B cell (primary cell): ENCODE results near the gene PRUNE2. TPM values are rescaled to one million over a fixed set of nuclear protein-coding genes. Genes with fewer than 3 reads are reported as not detected.

Experiments used
- ATAC-seq: fragments of 200-7000 bp; cut with Tn5 transposase; one replicate; pipeline ENCODE4 v1.10.0; 2021; ENCODE audit warnings: low read depth, mild to moderate bottlenecking, moderate number of reproducible peaks, moderate library complexity
- CTCF ChIA-PET: fragments of 350-600 bp; sonication (Branson Sonifier 250); formaldehyde crosslinking; loops from one replicate; lab custom pipeline; 2021; ENCODE audit warnings: antibody characterized with exemption, inconsistent platforms; lab: Charles Lee
- POLR2A ChIA-PET: fragments of 350-600 bp; sonication (Branson Sonifier 250); formaldehyde crosslinking; loops from one replicate; lab custom pipeline; 2021; ENCODE audit warnings: antibody characterized with exemption; lab: Charles Lee
- DNase-seq: peaks from one replicate; pipeline ENCODE4 v3.0.0; 2013
- H2AFZ ChIP-seq: 2 replicates; pipeline ENCODE4 v1.6.1; 2012; ENCODE audit warnings: mild to moderate bottlenecking, low read depth, low read length; ENCODE audit not compliant: insufficient read depth, poor library complexity, severe bottlenecking
- H3K27ac ChIP-seq, 2 donors: 1 replicate in 1 of 2; 2 replicates in 1 of 2; pipeline ENCODE4 v1.5.1; 2012 to 2013; ENCODE audit warnings: low read length in 2 of 2, mild to moderate bottlenecking in 2 of 2, moderate library complexity in 1 of 2
- H3K27me3 ChIP-seq, 4 experiments: fragments of 200-600 bp in 1 of 4; sonication (generic) in 1 of 4; replicated peaks in 1 of 4; 1 replicate in 2 of 4; 2 replicates in 2 of 4; pipeline versions ENCODE4 v1.6.1 to v1.7.0; 2013 to 2016; ENCODE audit warnings: low read length in 3 of 4, mild to moderate bottlenecking in 2 of 4, mixed read lengths in 1 of 4, moderate library complexity in 1 of 4; ENCODE audit not compliant: insufficient read depth in 4 of 4, control insufficient read depth in 3 of 4; ENCODE audit errors: control extremely low read depth in 1 of 4
- H3K36me3 ChIP-seq, 2 experiments: replicated peaks in 1 of 2; 1 replicate in 1 of 2; 2 replicates in 1 of 2; pipeline versions ENCODE4 v1.6.1 to v1.7.1; 2013; ENCODE audit warnings: low read length in 1 of 2; ENCODE audit not compliant: insufficient read depth in 2 of 2, control insufficient read depth in 1 of 2; ENCODE audit errors: control extremely low read depth in 1 of 2, extremely low read depth in 1 of 2
- H3K4me1 ChIP-seq, 2 donors: fragments of 200-600 bp in 1 of 2; sonication (generic) in 1 of 2; 1 replicate in 1 of 2; 2 replicates in 1 of 2; pipeline versions ENCODE4 v1.5.1 to v1.6.1; 2013 to 2017; ENCODE audit warnings: low read length in 2 of 2; ENCODE audit not compliant: control insufficient read depth in 2 of 2, insufficient read depth in 2 of 2
- H3K4me2 ChIP-seq: replicated peaks from 2 replicates; pipeline ENCODE3; 2012; ENCODE audit warnings: mild to moderate bottlenecking, low read depth, low read length; ENCODE audit not compliant: poor library complexity, severe bottlenecking
- H3K4me3 ChIP-seq, 5 experiments: fragments of 200-600 bp in 1 of 5; sonication (generic) in 1 of 5; 1 replicate in 3 of 5; 2 replicates in 2 of 5; pipeline versions ENCODE4 v1.5.1 to v1.7.0; 2011 to 2016; ENCODE audit warnings: low read length in 4 of 5, mild to moderate bottlenecking in 4 of 5, low read depth in 2 of 5, control low read depth in 1 of 5, moderate library complexity in 1 of 5; ENCODE audit not compliant: insufficient read depth in 1 of 5; ENCODE audit errors: control extremely low read depth in 1 of 5, extremely low read depth in 1 of 5
- H3K79me2 ChIP-seq: fragments of 200-600 bp; sonication (generic); one replicate; pipeline ENCODE4 v1.6.0; 2016; ENCODE audit warnings: low read length; ENCODE audit not compliant: control insufficient read depth, insufficient read depth
- H3K9ac ChIP-seq: fragments of 200-600 bp; sonication (generic); 2 replicates; pipeline ENCODE4 v1.6.1; 2017; ENCODE audit warnings: mild to moderate bottlenecking, low read length, moderate library complexity
- H3K9me3 ChIP-seq, 3 donors: one replicate each; pipeline versions ENCODE4 v1.6.1 to v1.7.1; 2013; ENCODE audit warnings: low read length in 2 of 3; ENCODE audit not compliant: control insufficient read depth in 2 of 3, insufficient read depth in 1 of 3; ENCODE audit errors: control extremely low read depth in 1 of 3
- H4K20me1 ChIP-seq: 2 replicates; pipeline ENCODE4 v1.6.0; 2012; ENCODE audit warnings: mild to moderate bottlenecking, low read length; ENCODE audit not compliant: insufficient read depth, control insufficient read depth, poor library complexity, severe bottlenecking
- H3K27ac Mint-ChIP-seq: one replicate; pipeline ENCODE4 v1.8.0; 2021; ENCODE audit warnings: mixed read lengths
- H3K27me3 Mint-ChIP-seq: one replicate; pipeline ENCODE4 v1.8.0; 2021; ENCODE audit warnings: mixed read lengths
- H3K4me1 Mint-ChIP-seq: one replicate; pipeline ENCODE4 v1.8.0; 2021; ENCODE audit warnings: mixed read lengths
- H3K4me3 Mint-ChIP-seq: one replicate; pipeline ENCODE4 v1.8.0; 2021; ENCODE audit warnings: mixed read lengths
- H3K9me3 Mint-ChIP-seq: one replicate; pipeline ENCODE4 v1.8.0; 2022; ENCODE audit warnings: mixed read lengths; ENCODE audit not compliant: insufficient read depth
- CTCF ChIP-seq: fragments of 200-600 bp; IDR thresholded peaks from one replicate; pipeline ENCODE4 v1.8.0; 2022; ENCODE audit warnings: antibody characterized with exemption, mild to moderate bottlenecking
- EZH2 ChIP-seq: IDR thresholded peaks from 2 replicates; pipeline ENCODE4 v1.6.1; 2012; ENCODE audit warnings: borderline replicate concordance, low read depth, mild to moderate bottlenecking, moderate library complexity, low read length; ENCODE audit not compliant: insufficient read depth, poor library complexity, severe bottlenecking
- WGBS: methylation state at CpG from one replicate; pipeline ENCODE4 v1.1.5; 2013; ENCODE audit warnings: missing lambda C conversion rate; ENCODE audit not compliant: insufficient coverage; 5-methylcytosine and 5-hydroxymethylcytosine counted together
- intact Hi-C: fragments of 100-400 bp; cut with micrococcal nuclease; formaldehyde crosslinking; loops from one replicate; pipeline ENCODE4 v1.10.0; 2022
- polyA plus RNA-seq: library from polyadenylated mRNA; depleted of rRNA; stranded (reverse); fragments of >200 nt; gene quantifications from 2 replicates; pipeline ENCODE4 v1.2.3, GENCODE V29; 2012
- total RNA-seq, 2 donors: library from RNA; stranded (reverse); fragments of 120-200 nt in 1 of 2; gene quantifications; 1 replicate in 1 of 2; 2 replicates in 1 of 2; pipeline versions ENCODE4 v1.2.3 to v1.2.4, GENCODE V29; 2013 to 2022

Gene PRUNE2
- total and polyA plus RNA-seq, 2 donors (not counting 1 experiment from before 2014, with no cell fraction given) = 0.12 TPM; not detected in 1

GRCh38 chr9:76772686-76773445 lies 133.0 kb downstream of the PRUNE2 start:
- H3K4me1 ChIP-seq = no peaks in the 10 kb centered on the region
- no peaks in the 10 kb centered on the region for H4K20me1 ChIP-seq
- no peaks in the 10 kb centered on the region for H3K79me2 ChIP-seq
- no peak overlapping the region for H3K4me3 ChIP-seq
- Mint-ChIP-seq H3K27me3 (peaks cover 4% of the 10 kb centered on the region), H3K4me1 (no peaks in the 10 kb centered on the region), H3K27ac (no peak overlapping the region), H3K4me3 (no peak overlapping the region), H3K9me3 (no peaks in the 10 kb centered on the region)
- intact Hi-C loops = no loop called here
- ChIA-PET CTCF (interaction anchor here (0.7 kb wide), 1 partner anchor 61 kb away, joined by 3 read pairs; no protein-coding TSS in a partner anchor), POLR2A (no interaction called here)
- H3K9me3 ChIP-seq = no peaks in the 10 kb centered on the region
- H3K36me3 ChIP-seq = no peaks in the 10 kb centered on the region
- H3K27ac ChIP-seq = no peak overlapping the region
- H3K27me3 ChIP-seq = no peaks in the 10 kb centered on the region
- no peak overlapping the region for H3K9ac ChIP-seq
- no peak overlapping the region for H3K4me2 ChIP-seq
- no peak for ATAC-seq
- no peak for TF ChIP-seq EZH2
- H2AFZ ChIP-seq = no peak overlapping the region
- WGBS = 0% methylated on average over 1 of the region's 5 CpGs
- no peak for DNase-seq

- WGBS = 100% methylated on average over 1 of the region's 3 CpGs
- TF ChIP-seq EZH2 (no peak), CTCF (no peak)
- Mint-ChIP-seq H3K9me3 (no peaks in the 10 kb centered on the region), H3K4me3 (no peak overlapping the region), H3K27me3 (peaks cover 8% of the 10 kb centered on the region), H3K27ac (no peak overlapping the region), H3K4me1 (peaks cover 4% of the 10 kb centered on the region)
- no peak overlapping the region for H3K27ac ChIP-seq
- H3K36me3 ChIP-seq = no peaks in the 10 kb centered on the region
- no peaks in the 10 kb centered on the region for H3K79me2 ChIP-seq
- H3K4me1 ChIP-seq = peaks cover 0 to 2% of the 10 kb centered on the region in 2 donors
- H3K4me3 ChIP-seq = no peak overlapping the region
- H3K9ac ChIP-seq = no peak overlapping the region
- POLR2A ChIA-PET = no interaction called here
- no peak overlapping the region for H3K4me2 ChIP-seq
- H4K20me1 ChIP-seq = no peaks in the 10 kb centered on the region
- no peak overlapping the region for H2AFZ ChIP-seq
- DNase-seq = no peak
- ATAC-seq = no peak
- no peaks in the 10 kb centered on the region for H3K27me3 ChIP-seq
- CTCF ChIA-PET = no interaction called here
- no peaks in the 10 kb centered on the region for H3K9me3 ChIP-seq
- intact Hi-C loops = no loop called here
These were observed 139.8 kb downstream of the PRUNE2 start for GRCh38 chr9:76766126-76766525.
